SK-N-SH (cell line): ENCODE measurements around the gene KCNS1. TPM values are rescaled to one million over a fixed set of nuclear protein-coding genes. Genes with fewer than 3 reads are reported as not detected.

Experiments used
- CTCF ChIA-PET: fragments of 300-600, 350-600 bp; formaldehyde crosslinking; extraction: SDS; loops from one replicate; lab custom pipeline; 2021; lab: Yijun Ruan, JAX
- POLR2A ChIA-PET: fragments of 350-600 bp; sonication (Branson Sonifier 250); formaldehyde crosslinking; extraction: SDS; loops from one replicate; lab custom pipeline; 2020; ENCODE audit warnings: antibody characterized with exemption, inconsistent platforms; lab: Yijun Ruan, JAX
- DNase-seq: peaks from one replicate; pipeline ENCODE4 v3.0.0; 2012
- H2AFZ ChIP-seq: fragments of 200-600 bp; sonication (generic); 2 replicates; pipeline ENCODE4 v1.8.1; 2016; ENCODE audit warnings: antibody characterized with exemption, mild to moderate bottlenecking, low read depth
- H3F3A ChIP-seq: fragments of 200-600 bp; sonication (generic); replicated peaks from 2 replicates; pipeline ENCODE3; 2016; ENCODE audit warnings: antibody characterized with exemption, mild to moderate bottlenecking; ENCODE audit not compliant: insufficient read depth
- H3K27ac ChIP-seq, 2 experiments: fragments of 200-500 bp in 1 of 2; fragments of 200-600 bp in 1 of 2; sonication (Bioruptor generic) in 1 of 2; sonication (generic), shearing (Covaris generic) in 1 of 2; 2 replicates each; pipeline versions ENCODE4 v1.5.1 to v1.6.1; 2014 to 2016; ENCODE audit warnings: low read depth in 2 of 2, inconsistent platforms in 1 of 2, low read length in 1 of 2, mild to moderate bottlenecking in 1 of 2, mixed read lengths in 1 of 2
- H3K27me3 ChIP-seq: fragments of 200-600 bp; sonication (generic), shearing (Covaris generic); 2 replicates; pipeline ENCODE4 v1.6.1; 2016; ENCODE audit warnings: mixed run types; ENCODE audit not compliant: insufficient read depth
- H3K36me3 ChIP-seq, 2 experiments: fragments of 200-500 bp in 1 of 2; fragments of 200-600 bp in 1 of 2; sonication (Bioruptor generic) in 1 of 2; sonication (generic) in 1 of 2; replicated peaks in 1 of 2; 2 replicates each; pipeline versions ENCODE3 to v1.5.1; 2014 to 2016; ENCODE audit warnings: low read length in 1 of 2, mild to moderate bottlenecking in 1 of 2; ENCODE audit not compliant: insufficient read depth in 2 of 2, control insufficient read depth in 1 of 2
- H3K4me1 ChIP-seq, 2 experiments: fragments of 200-500 bp in 1 of 2; fragments of 200-600 bp in 1 of 2; sonication (Bioruptor generic) in 1 of 2; sonication (generic), shearing (Covaris generic) in 1 of 2; 2 replicates each; pipeline versions ENCODE4 v1.5.1 to v1.6.1; 2014 to 2016; ENCODE audit warnings: low read depth in 1 of 2, low read length in 1 of 2, mixed run types in 1 of 2; ENCODE audit not compliant: insufficient read depth in 2 of 2, control insufficient read depth in 1 of 2
- H3K4me2 ChIP-seq: fragments of 200-600 bp; sonication (generic), shearing (Covaris generic); 2 replicates; pipeline ENCODE4 v1.6.1; 2017; ENCODE audit warnings: mixed run types
- H3K4me3 ChIP-seq, 2 experiments: fragments of 200-500 bp in 1 of 2; fragments of 200-600 bp in 1 of 2; sonication (Bioruptor generic) in 1 of 2; sonication (generic), shearing (Covaris generic) in 1 of 2; 2 replicates each; pipeline versions ENCODE4 v1.5.1 to v1.8.1; 2014 to 2016; ENCODE audit warnings: low read depth in 2 of 2, inconsistent platforms in 1 of 2, low read length in 1 of 2, mild to moderate bottlenecking in 1 of 2, mixed read lengths in 1 of 2, moderate library complexity in 1 of 2
- H3K79me2 ChIP-seq: fragments of 200-600 bp; sonication (generic); 2 replicates; pipeline ENCODE4 v1.8.1; 2017; ENCODE audit warnings: mild to moderate bottlenecking; ENCODE audit not compliant: insufficient read depth
- H3K9ac ChIP-seq: fragments of 200-600 bp; sonication (generic); 2 replicates; pipeline ENCODE4 v1.6.1; 2017; ENCODE audit warnings: mixed run types
- H3K9me2 ChIP-seq: fragments of 200-600 bp; sonication (generic); 2 replicates; pipeline ENCODE4 v1.6.1; 2017; ENCODE audit warnings: mixed run types
- H3K9me3 ChIP-seq: fragments of 200-600 bp; sonication (generic); 2 replicates; pipeline ENCODE4 v1.6.1; 2017; ENCODE audit warnings: mixed run types, mild to moderate bottlenecking, moderate library complexity
- H4K20me1 ChIP-seq: fragments of 200-600 bp; sonication (generic); 2 replicates; pipeline ENCODE4 v1.6.1; 2017; ENCODE audit warnings: mild to moderate bottlenecking, mixed run types; ENCODE audit not compliant: insufficient read depth
- CHD2 ChIP-seq: fragments of 150-350 bp; IDR thresholded peaks from 2 replicates; pipeline ENCODE4 v1.6.1; 2018; ENCODE audit warnings: low read length; ENCODE audit not compliant: partially characterized antibody
- FOSL2 ChIP-seq: IDR thresholded peaks from 2 replicates; pipeline ENCODE4 v1.4.0; 2012; ENCODE audit warnings: low read depth, mild to moderate bottlenecking, moderate library complexity, borderline replicate concordance
- FOXJ3 ChIP-seq: sonication (generic); formaldehyde crosslinking; IDR thresholded peaks from 2 replicates; pipeline ENCODE4 v1.5.1; 2020; ENCODE audit warnings: mild to moderate bottlenecking, missing genetic modification reagents
- GABPA ChIP-seq: IDR thresholded peaks from 2 replicates; pipeline ENCODE4 v1.4.0; 2012; ENCODE audit warnings: low read depth, mild to moderate bottlenecking
- GATA2 ChIP-seq: sonication (generic); formaldehyde crosslinking; IDR thresholded peaks from 2 replicates; pipeline ENCODE4 v1.5.0; 2020; ENCODE audit warnings: mild to moderate bottlenecking, missing genetic modification reagents
- NFIC ChIP-seq: IDR thresholded peaks from 2 replicates; pipeline ENCODE4 v1.4.0; 2012; ENCODE audit warnings: borderline replicate concordance
- PBX3 ChIP-seq: IDR thresholded peaks from 2 replicates; pipeline ENCODE4; 2012
- RAD21 ChIP-seq: IDR thresholded peaks from 2 replicates; pipeline ENCODE4 v1.6.1; 2012; ENCODE audit warnings: mild to moderate bottlenecking, low read length
- RFX5 ChIP-seq: IDR thresholded peaks from 2 replicates; pipeline ENCODE4 v1.6.1; 2012; ENCODE audit warnings: mild to moderate bottlenecking, improper control_type of control experiment, low read length
- SMC3 ChIP-seq: IDR thresholded peaks from 2 replicates; pipeline ENCODE4 v1.6.1; 2012; ENCODE audit warnings: low read depth, low read length, improper control_type of control experiment
- WGBS: methylation state at CpG from one replicate; pipeline ENCODE4 v1.1.6; 2017; ENCODE audit warnings: low lambda C conversion rate; 5-methylcytosine and 5-hydroxymethylcytosine counted together
- polyA plus RNA-seq, 3 experiments: library from polyadenylated mRNA; depleted of rRNA; stranded (reverse); fragments of >200 nt; gene quantifications; 2 replicates each; pipeline ENCODE4 v1.2.3, GENCODE V29; 2012

KCNS1 gene
- polyA plus RNA-seq, 1 of the 3 experiments (the other 2 are of a cell fraction) = 0.07 TPM

- no peak for TF ChIP-seq CHD2
- TF ChIP-seq GABPA = no peak
- TF ChIP-seq PBX3 = no peak
- TF ChIP-seq NFIC = no peak
- no peak for TF ChIP-seq FOXJ3 (CRISPR knock-in tag)
- TF ChIP-seq GATA2 (CRISPR knock-in tag) = no peak
These were observed 2.7 kb downstream of the KCNS1 start (continued) for GRCh38 chr20:45098103-45098773.

GRCh38 chr20:45097485-45098102 lies 3.3 kb downstream of the KCNS1 start:
- TF ChIP-seq FOSL2 (no peak), SMC3 (peak; percentile 21; the same call in 1 of the 2 replicates), RAD21 (0 out of 2 replicates have a peak, but pooled peaks have one; percentile 24)
- TF ChIP-seq, all 33 proteins: peak for 2
- Histone ChIP-seq H2AFZ (no peak overlapping the region), H3K9me3 (no peaks in the 10 kb centered on the region), H3K4me3 (no peak overlapping the region), H3K36me3 (no peaks in the 10 kb centered on the region), H4K20me1 (no peaks in the 10 kb centered on the region), H3K4me2 (no peak overlapping the region), H3F3A (no peaks in the 10 kb centered on the region), H3K4me1 (peaks cover 0 to 4% of the 10 kb centered on the region in 2 experiments; a peak in 1 of 4 replicates), H3K9me2 (no peaks in the 10 kb centered on the region), H3K9ac (no peak overlapping the region), H3K27ac (no peak overlapping the region), H3K27me3 (no peaks in the 10 kb centered on the region), H3K79me2 (no peaks in the 10 kb centered on the region)
- POLR2A ChIA-PET = no interaction called here
- DNase-seq = peak; percentile 67
- CTCF ChIA-PET = interaction anchor here (0.8 to 9.3 kb wide), 21 partner anchors 10 to 674 kb away, joined by 3 to 158 read pairs (median 6); partner anchors contain the start of genes WFDC12 and WFDC5
- WGBS = 92% methylated on average over 24 of the region's 56 CpGs

- Histone ChIP-seq H4K20me1 (no peaks in the 10 kb centered on the region), H3K27me3 (no peaks in the 10 kb centered on the region), H3K79me2 (no peaks in the 10 kb centered on the region), H3K4me3 (no peak overlapping the region), H3F3A (no peaks in the 10 kb centered on the region), H3K27ac (no peak overlapping the region), H3K9me3 (no peaks in the 10 kb centered on the region), H3K9ac (no peak overlapping the region), H2AFZ (no peak overlapping the region), H3K36me3 (no peaks in the 10 kb centered on the region)
- CTCF ChIA-PET = interaction anchor here (0.8 to 9.3 kb wide), 36 partner anchors 9 to 674 kb away, joined by 3 to 158 read pairs (median 6); partner anchors contain the start of genes WFDC12 and WFDC5
- 78% methylated on average over 9 of the region's 9 CpGs for WGBS
- DNase-seq = no peak
- POLR2A ChIA-PET = no interaction called here
- TF ChIP-seq RFX5 (no peak), FOSL2 (peak; percentile 9; the same call in 1 of the 2 replicates)
- TF ChIP-seq, all 33 proteins: peak for 1
- H3K4me2 ChIP-seq = no peak overlapping the region
- H3K9me2 ChIP-seq = no peaks in the 10 kb centered on the region
- peaks cover 0 to 4% of the 10 kb centered on the region in 2 experiments; a peak in 1 of 4 replicates for H3K4me1 ChIP-seq
These were observed 4.1 kb downstream of the KCNS1 start for GRCh38 chr20:45096781-45097180.
